GM21381 (cell line): ENCODE results near the gene USP43.

ENCODE experiments used
- ATAC-seq: cut with Tn5 transposase; IDR thresholded peaks from one replicate; pipeline ENCODE4 v1.9.1; 2021; ENCODE audit warnings: mild to moderate bottlenecking, moderate library complexity; ENCODE audit not compliant: unreplicated experiment

USP43 gene

GRCh38 chr17:9702914-9703780 lies 57.8 kb downstream of the USP43 start:
- no peak for ATAC-seq

DNA sequence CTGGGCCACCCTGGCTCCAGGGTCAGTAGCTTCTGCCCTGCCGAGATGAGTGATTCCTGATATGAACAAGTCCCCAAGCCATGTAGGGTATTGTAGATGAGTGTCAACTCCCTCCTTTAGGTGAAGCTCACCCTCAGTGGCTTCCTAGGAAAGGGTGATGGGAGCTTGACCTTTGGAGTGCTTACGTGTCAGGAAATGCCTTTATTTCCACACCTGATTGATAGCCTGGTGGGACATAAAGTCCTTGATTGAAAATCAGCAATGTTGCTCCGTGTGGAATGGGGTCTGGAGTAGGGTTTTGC lies 58.4 kb downstream of the USP43 start:
- no peak for ATAC-seq

GRCh38 chr17:9705745-9706144 lies 60.4 kb downstream of the USP43 start:
- no peak for ATAC-seq

DNA sequence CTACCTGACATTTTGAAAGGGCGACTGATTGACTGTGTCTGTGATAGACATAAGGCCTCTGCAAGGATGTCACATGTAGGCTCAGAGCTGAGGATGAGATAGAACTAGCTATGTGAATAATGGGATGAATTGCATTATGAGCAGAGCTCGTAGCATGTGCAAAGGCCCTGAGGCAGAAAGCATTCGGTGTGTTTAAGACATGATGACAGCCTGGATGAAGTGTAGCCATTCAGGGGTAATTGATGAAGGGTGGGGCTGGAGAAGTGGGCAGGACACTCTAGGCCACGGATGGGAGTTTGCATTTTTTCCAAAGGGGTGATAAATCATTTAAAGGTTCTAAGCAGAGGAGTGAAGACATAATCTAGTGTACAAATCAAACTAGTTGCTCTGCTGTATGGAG lies 62.6 kb downstream of the USP43 start:
- no peak for ATAC-seq

- ATAC-seq: no peak
Measured at GRCh38 chr17:9714801-9715200, 69.5 kb downstream of the USP43 start.

- ATAC-seq: no peak
Measured at GRCh38 chr17:9715503-9716016, 70.2 kb downstream of the USP43 start.

DNA sequence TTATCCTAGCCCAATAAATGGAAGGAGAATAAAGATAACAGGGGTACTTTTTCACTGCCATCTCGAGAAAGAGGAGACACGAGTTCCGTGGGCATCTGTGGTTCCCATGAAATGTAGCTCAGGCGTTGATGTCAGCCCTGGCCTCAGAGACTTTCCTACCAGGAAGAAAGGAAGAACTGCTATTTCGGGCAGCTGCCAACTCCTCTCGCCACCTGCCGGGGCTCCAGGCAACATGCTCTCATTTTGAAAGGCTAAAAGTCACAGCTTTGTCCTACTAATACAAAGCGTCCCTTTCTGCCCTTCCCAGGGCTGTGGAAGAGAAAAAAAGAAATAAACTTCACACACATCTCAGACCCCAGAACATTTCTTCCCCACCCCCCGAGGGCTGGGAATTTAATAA lies 80.3 kb downstream of the USP43 start:
- ATAC-seq: no peak

- ATAC-seq: no peak
Measured at GRCh38 chr17:9726291-9726690, 81.0 kb downstream of the USP43 start.

GRCh38 chr17:9728005-9728404 lies 82.7 kb downstream of the USP43 start:
- ATAC-seq: no peak

DNA sequence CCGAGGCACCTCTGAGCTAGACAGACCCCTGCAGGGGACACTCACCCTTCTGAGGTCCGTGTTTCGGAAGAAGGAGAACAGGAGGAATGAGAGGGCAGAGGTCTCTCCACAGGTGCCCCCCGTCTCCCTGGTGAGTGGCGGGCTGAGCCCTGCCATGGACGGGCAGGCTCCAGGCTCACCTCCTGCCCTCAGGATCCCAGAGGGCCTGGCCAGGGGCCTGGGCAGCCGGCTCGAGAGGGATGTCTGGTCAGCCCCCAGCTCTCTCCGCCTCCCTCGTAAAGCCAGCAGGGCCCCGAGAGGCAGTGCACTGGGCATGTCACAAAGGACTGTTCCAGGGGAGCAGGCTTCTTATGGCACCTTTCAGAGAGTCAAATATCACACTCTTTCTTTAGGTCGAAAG lies 83.2 kb downstream of the USP43 start:
- ATAC-seq: no peak

DNA sequence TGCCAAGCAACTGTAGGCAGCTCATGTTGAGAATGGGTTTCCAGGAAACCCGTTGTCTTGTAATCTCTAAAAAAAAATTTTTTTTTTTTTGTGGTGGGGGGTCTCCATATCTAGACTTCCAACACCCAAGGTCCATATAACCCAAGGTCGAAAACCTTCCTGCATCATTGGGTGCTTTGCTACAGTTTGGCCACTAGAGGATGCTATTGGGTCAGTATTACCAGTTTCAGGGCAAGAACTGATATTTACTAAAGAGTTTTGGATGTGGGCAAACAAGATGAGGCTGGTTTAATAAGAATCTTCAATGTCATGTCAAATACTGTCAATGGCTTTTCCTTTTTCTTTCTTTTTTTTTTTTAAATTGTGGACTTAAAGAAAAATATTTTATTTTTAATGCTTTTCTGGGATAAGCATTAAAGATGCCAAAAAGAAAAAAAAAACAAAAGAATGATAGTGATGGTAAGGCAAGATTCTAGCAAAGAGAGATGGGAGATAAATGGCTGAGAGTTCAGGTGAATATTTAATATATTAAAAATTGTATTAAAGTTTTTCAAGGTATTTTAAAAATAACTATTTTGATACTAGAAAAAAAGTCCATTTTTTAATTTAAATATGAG lies 83.8 kb downstream of the USP43 start:
- ATAC-seq: no peak

DNA sequence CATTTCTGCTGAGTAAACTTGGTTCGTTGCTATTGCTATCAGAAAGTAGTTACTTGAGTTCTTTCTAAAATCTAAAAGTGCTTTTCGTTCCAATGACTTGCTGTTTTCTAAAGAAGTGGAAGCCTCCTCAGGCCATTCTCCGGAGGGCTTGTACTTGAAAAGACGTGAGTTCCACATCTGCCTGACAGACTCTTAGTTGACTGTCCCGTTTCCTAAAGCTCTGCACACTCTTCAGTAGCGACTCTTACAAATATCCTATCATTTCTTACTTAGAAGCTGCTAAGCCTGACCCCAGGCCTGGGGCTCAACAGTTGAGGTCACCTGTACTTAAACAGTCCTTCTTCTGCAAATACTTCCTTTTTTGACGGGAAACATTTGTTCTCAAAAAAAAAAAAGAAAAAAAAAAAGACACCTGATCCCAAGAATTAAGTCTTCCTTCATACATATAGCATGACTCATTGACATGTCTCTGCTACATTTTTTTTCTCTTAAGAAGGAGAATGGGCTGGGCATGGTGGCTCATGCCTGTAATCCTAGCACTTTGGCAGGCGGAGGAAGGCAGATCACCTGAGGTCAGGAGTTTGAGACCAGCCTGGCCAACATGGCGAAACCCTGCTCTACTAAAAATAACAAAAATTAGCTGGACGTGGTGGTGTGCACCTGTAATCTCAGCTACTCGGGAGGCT lies 84.6 kb downstream of the USP43 start:
- no peak for ATAC-seq

GRCh38 chr17:9750524-9750923 lies 105.2 kb downstream of the USP43 start:
- ATAC-seq: no peak

DNA sequence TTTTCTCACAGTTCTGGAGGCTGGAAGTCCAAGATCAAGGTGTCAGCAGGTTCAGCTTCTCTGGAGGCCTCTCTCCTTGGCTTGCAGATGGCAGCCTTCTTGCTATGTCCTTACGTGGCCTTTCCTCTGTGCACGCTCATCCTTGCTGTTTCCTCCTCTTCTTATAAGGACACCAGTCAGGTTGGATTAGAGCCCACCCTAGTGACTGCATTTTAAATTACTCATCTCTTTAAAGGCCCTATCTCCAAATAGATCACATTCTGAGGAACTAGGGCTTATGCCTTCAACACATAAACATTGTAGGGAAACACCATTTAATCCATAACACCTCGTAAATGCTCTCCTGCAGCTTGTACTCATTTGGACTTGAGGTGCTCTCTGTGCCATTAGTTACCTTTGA lies 109.8 kb downstream of the USP43 start:
- ATAC-seq: no peak

GRCh38 chr17:9760266-9760665 lies 114.9 kb downstream of the USP43 start:
- no peak for ATAC-seq

DNA sequence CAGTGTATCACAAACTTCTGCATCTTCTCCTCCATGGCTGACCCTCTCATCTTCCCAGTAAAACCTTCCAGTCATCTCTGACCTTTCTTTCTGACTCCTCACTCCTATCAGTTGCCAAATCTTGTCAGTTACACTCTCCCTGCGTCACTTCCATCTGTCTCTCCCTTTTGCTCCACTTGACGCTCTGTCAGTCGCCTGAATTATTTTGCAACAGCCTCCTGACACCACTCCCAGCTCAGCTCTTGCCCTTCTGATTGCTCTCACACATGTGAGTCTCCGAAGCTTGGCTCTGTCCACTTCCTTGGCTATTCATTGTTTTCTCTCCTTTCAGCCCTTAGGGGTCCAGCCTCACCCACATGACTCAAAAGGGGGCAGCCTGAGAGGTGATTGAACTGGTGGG lies 118.3 kb downstream of the USP43 start:
- ATAC-seq: no peak

DNA sequence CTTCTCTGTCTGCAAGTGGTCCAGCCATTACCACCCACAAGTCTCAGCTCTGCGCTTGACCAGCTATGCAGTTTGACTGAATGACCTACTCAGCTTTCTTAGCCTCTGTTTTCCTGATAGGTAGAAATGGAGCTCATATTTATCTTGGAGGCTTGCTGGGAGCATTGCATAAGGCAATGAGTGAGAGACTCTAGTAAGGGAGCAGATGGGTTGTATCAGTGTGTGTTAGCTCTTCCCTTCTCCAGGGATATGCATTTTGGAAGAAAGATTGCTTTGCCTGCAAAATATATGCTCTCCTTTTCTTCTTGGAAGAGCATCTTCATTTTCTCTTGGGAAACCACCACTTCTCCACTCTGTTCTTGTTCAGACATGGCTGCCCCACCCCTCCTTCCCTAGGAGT lies 120.0 kb downstream of the USP43 start:
- no peak for ATAC-seq

DNA sequence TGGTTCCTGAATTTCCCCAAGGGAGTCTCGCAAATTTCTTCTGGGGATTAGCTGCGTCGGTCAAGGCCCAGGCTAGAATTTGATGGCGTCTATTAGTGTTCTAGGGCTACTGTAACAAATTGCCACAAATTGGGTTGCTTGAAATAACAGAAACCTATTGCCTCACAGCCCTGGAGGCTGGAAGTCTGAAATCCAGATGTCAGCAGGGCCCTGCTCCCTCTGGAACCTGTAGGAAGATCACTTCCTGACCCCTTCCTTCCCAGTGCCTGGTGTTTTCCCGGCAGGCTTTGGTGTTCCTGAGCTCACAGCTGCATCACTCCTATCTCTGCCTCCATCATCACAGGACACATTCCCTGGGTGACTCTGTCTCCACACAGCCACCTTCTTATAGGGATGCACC lies 121.7 kb downstream of the USP43 start:
- ATAC-seq: no peak

- ATAC-seq: no peak
Measured at GRCh38 chr17:9767432-9767991, 122.2 kb downstream of the USP43 start.

DNA sequence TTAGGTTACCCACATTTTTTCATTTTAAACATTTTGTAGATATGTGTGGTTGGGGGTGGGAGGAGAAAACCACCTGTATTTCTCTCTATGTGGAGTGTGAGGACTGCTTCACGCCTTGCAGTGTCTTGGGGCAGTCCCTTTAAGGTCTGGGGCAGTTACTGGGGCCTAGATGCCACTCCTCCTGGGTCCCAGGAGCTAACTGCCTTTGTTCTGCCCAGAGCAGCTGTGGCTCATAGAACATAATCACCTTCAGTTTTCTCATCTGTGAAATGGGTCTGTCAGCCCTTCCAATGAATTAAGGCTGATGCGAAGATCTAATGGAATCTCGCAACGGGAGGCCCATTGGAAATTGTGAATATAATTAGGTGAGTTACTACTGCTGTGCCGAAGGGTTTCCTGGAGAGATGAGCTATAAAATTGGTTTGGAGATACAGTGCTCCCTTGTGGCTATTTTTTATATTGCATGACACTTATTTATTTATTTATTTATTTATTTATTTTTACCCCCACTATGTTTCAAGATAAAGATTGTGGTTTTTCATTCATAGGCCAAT lies 123.1 kb downstream of the USP43 start:
- no peak for ATAC-seq

- ATAC-seq: no peak
Measured at GRCh38 chr17:9769036-9769695, 123.8 kb downstream of the USP43 start.
